ENCODE results near the gene LYPD8.

- TF ChIP-seq CTCF (IDR thresholded peaks at IDR 0.05; ENCODE audit: insufficient read depth, low read length, poor library complexity, severe bottlenecking), result no peak
- TF ChIP-seq EZH2phosphoT487 (conservative IDR thresholded peaks at IDR 0.05; ENCODE audit: low read length), result no peak
These were observed 52.8 kb downstream of the LYPD8 start, which contains the start of gene OR14I1 for GRCh38 chr1:248702714-248703113.
